ENCODE results near the gene PRKCG.

The PRKCG gene

DNA sequence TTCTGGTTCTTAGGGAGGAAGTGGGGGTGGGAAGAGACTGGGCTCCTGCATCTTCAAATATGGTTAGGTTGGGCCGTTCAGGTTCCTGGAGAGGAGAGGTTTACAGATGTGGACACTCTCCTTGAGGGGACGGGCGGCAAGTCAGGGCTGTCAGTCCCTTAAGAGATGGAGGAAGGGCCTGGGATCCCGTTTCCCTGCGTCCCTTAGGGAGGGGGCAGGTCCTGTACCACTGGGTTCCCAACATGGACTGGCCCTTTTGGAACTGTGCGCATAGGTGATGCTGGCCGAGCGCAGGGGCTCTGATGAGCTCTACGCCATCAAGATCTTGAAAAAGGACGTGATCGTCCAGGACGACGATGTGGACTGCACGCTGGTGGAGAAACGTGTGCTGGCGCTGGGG lies 16.2 kb downstream of the PRKCG start:
- DNase-seq (ENCODE audit: low read depth, low spot score): no peak

DNA sequence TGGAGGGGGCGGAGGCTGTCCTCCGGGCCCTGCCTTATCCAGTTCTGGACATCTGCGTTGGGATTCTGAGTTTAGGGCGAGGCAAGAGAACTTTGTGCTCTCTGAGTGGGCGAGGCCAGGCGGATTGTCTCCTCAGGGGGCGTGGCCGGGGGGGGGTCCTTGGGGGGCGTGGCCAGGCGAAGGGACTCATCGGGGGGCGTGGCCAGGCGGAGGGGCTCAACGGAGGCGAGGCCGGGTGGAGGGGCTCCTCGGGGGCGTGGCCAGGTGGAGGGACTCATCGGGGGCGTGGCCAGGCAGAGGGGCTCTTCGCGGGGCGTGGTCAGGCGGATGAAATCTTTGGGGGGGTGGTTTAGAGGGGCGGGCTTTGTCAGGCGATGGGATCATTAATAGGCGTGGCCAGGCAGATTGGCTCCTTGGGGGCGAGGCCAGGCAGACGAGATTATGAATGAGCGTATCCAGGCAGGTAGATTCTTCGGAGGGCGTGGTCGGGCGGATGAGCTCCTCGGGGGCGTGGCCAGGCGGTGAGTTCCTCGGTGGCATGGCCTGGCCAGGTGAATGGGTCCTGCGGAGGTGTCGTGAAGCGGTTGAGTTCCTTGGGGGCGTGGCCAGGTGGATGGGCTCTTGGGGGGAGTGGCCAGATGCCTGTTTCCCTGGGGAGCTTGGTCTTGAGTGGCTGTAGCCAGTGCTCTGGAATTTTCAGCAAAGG lies 16.8 kb downstream of the PRKCG start:
- no peak for DNase-seq (ENCODE audit: low read depth, low spot score)

DNA sequence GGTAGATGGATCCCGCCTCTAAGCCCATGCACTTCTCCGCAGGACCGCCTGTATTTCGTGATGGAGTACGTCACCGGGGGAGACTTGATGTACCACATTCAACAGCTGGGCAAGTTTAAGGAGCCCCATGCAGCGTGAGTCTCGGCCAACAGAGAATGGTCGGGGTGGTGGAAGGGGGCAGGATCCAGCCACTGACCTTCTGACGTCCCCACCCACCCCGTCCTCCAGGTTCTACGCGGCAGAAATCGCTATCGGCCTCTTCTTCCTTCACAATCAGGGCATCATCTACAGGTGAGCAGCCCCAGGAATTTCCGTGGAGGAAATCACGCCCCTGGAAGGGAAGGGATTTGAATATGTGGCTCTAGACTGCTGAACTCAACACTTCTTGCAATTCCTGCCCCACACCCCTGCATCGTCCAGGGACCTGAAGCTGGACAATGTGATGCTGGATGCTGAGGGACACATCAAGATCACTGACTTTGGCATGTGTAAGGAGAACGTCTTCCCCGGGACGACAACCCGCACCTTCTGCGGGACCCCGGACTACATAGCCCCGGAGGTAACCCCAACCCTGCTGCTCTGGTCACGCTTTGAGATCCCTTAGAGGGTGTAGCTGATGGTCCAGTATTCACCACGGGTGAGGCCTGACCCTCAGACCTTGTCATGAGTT lies 18.3 kb downstream of the PRKCG start:
- DNase-seq (ENCODE audit: low read depth, low spot score): no peak

DNA sequence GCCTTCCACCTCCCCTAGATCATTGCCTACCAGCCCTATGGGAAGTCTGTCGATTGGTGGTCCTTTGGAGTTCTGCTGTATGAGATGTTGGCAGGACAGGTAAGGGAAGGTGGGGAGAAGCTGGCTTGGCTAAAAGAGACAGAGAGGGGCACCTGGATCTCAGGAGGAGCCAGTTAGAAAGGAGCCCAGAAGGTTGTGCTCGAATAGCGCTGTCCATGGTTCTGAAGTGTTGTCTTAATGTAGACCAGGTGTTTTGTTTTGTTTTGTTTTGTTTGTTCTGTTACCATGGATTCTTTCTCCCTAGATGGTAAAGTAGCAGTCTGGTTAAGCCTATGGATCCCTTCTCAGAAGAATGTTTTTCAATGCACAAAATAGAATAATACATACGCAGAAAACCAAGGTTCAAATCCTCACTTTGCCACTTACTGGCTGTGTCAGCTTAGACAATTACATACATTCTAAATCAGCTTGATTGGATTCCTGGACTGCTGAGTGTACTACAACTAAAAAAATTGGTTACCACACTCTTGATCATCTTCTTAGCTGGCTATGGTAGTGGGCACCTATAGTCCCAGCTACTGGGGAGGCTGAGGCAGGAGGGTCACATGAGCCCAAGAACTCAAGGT lies 21.2 kb downstream of the PRKCG start:
- DNase-seq (ENCODE audit: low read depth, low spot score): peak; percentile 70

DNA sequence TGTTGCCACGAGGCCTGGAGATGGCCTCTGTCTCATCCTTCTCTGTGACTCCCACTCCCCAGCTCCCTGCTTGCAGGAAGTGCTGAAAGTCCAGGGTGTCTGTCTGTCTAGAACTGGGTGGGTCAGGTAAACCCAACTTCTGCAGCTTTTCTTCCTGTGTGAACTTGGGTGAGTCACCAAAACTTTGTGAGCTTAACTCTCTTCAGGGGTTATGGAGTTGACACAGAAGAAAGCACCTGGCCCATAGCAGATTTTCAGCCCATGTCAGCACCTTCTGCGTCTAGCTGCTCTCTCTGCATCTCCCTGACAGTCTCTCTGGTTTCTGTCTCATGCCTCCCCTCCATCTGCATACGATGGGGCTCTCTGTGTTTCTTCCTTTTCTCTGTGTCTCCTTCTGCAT lies 22.9 kb downstream of the PRKCG start:
- no peak for DNase-seq (ENCODE audit: low read depth, low spot score)

DNA sequence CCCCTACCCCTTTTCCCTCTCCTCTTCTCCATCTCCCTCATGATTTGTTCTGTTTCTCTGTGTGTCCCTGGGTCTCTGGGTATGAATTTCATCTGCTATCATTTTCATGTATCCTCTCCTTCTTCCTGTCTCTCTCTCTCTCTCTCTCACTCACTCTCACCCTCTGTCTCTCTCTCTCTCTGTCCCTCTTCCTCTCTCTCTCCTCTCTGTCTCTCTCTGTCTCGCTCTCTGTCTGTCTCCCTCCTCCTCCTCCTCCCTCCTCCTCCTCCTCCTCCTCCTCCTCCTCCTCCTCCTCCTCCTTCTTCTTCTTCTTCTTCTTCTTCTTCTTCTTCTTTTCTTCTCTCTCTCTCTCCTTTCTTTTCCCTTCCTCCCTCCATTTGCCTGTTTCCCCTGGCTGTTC lies 23.8 kb downstream of the PRKCG start:
- no peak for DNase-seq (ENCODE audit: low read depth, low spot score)

DNA sequence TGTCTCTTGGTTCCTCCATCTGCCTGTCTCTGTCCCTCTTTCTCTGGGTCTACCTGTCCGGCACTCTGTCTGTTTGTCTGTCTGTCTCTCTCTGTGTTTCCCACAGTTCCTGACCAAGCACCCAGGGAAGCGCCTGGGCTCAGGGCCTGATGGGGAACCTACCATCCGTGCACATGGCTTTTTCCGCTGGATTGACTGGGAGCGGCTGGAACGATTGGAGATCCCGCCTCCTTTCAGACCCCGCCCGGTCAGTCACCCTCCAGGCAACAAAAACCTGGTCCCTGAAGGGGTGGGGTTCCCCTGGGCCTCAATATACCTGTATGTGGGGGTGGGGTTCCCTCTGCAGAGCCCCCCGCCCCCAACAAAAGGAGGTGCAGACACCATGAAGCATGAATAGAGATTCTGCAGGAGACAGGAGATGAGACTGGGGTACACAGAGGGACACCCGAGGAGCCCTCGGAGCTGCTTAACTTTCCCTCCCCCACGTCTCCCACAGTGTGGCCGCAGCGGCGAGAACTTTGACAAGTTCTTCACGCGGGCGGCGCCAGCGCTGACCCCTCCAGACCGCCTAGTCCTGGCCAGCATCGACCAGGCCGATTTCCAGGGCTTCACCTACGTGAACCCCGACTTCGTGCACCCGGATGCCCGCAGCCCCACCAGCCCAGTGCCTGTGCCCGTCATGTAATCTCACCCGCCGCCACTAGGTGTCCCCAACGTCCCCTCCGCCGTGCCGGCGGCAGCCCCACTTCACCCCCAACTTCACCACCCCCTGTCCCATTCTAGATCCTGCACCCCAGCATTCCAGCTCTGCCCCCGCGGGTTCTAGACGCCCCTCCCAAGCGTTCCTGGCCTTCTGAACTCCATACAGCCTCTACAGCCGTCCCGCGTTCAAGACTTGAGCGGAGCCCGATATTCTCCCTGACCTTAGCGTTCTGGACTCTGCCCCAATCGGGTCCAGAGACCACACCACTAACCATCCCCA lies 24.5 kb downstream of the PRKCG start:
- peak; percentile 56 for DNase-seq (ENCODE audit: low read depth, low spot score)

DNA sequence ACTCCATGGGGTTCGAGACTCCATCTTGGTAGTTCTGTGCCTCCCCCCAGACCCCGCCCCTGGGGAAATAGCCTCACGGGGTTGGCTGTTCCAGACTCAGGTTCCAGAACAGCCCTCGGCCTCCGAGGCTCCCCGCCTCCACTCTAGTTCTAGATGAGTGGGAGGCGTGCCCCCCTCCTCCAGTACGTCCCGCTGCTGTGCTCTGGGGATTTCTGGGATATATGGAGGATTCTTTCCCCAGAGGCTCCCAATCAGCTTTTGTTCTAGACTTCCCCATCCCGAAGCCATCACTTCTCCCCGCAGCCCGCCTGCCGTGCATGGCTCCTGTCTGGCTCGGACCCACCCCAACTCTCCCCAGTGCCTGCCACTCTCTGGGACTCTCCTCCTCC lies 25.2 kb downstream of the PRKCG start:
- DNase-seq (ENCODE audit: low read depth, low spot score): no peak

DNA sequence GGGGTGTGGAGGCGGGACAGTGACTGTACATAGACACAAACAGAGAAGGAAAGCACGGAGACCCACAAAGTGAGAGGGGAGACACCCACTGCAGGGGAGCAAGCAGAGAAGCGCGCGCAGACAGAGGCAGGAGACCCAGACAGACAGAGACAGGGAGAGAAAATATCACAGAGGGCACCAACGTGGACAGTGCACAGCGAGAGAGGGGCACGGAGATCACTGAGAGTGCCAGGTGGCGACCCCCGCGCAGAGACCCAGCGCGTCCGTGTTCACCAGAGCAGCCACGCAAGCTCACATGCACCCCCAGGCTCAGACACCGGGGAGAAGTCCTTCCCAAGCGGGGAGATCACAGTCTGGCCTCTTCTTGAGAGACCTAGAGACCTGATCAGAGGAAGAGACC lies 25.7 kb downstream of the PRKCG start:
- no peak for DNase-seq (ENCODE audit: low read depth, low spot score)

DNA sequence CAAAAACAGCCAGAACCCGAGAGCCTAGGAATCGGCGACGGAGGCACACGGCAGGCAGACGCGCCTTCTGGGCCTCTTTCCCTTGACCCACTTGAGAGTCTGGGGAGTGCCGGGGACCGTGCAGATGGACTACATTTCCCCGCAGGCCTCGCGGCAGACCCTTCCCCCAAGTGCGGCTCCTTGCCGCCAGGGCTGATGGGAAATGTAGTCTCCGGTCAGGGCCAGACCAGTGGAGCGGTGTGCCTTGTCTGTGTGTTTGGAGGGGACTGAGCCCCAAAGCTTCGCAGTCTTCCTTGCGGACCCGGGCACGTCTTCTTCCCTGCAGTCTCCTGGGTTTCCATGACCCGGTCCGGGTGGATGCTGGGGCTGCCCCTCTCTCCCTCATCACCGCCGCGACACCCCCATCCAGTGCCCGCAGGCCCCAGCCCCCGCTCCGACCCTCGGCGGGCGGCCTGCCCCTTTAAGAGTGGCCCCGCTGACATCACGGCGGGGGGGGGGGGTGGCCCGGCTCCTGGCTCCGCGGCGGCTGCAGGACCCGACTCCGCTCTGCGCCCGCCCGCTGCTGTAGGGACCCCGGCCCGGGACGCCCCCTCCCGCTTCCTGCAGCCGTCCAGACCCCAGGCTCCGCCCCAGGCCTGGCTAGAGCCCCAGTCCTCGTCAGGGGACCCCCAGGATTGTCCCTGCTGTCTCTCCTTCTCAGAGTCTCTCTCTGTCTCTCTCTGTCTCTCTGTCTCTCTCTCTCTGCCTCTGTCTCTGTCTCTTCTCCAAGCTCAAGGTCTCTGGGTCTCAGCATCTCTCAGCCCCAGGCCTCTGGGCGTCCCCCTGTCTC lies 26.3 kb downstream of the PRKCG start:
- peak; percentile 76 for DNase-seq (ENCODE audit: low read depth, low spot score)

DNA sequence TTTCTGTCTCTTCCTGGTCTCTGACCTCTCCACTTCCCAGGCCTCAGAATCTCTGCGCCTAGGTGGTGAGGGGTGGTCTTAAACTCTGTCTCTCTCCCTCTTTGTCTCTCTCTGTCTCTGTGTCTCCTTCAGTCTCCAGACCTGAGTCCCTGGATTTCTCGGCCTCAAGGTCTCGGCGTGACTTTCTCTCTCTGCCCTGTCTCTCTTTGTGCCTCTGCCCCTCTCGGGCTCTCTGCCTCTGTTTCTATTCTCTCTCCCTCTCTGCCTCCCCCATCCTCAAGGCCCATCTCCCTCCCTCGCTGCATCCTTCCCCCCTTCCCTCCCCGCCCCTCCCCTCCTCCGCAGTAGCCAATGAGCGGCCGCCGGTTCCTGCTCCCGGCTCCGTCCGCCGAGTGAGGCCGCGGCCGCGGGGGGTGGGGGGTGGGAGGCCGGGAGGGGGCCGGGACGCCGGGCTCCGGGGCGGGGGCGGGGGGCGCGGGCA lies 27.0 kb downstream of the PRKCG start, which contains the start of gene CACNG7:
CACNG7 (plus strand) TSS at position 344 of the 481 bp plus-strand sequence. CDS start 3,554 bp downstream, outside the sequence.
- DNase-seq (ENCODE audit: low read depth, low spot score): peak; percentile 62

DNA sequence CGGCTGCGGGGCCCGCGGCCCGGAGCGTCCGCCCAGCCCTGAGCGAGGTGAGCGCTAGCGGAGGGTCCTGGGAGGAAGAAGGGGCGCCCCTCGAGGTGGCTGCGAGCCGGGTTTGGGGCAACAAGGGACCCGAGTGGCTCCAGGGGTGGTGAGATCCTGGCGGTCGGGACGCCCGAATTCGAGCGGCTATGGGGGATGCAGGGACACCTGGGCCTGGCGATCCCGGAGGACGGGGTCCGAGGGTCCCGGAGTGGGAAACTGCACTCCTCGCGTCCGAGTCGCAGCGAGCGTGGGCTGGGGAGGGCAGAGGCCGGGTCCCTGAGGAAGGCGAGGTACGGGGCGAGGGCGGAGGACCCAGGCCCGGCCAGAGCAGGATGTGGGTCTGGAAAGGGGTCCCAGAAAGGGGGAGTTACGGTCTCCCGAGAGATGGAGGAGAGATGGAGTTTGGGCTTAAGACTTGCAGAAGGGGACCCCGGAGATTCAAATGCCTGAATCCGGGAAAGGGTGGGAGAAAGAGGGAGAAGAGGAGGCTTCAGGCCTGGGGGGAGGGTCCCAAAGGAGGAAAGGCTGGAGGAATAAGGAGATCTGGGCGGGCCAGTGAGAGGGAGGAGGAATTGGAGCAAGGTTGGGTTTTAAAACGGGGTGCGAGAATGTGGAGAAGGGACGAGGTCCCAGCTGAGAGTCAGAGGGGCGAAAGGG lies 27.6 kb downstream of the PRKCG start:
- peak; percentile 14 for DNase-seq (ENCODE audit: low read depth, low spot score)

DNA sequence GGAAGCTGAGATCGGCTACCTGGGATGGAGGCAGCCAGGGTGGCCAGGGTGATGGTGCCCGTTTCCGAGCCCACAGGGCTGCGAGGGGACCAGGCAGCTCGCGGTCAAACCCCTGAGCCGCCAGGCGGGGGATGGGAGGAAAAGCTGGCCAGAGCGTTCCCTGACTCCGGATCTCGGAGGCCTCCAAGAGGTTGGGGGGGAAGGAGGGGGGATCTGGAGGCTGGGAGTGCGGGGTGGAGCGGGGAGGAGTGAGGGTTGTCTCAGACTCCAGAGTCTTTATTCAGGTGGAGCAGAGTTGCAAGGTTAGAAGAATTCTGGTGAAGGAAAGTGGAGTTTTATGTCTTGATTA lies 28.1 kb downstream of the PRKCG start:
- DNase-seq (ENCODE audit: low read depth, low spot score): peak; percentile 39

DNA sequence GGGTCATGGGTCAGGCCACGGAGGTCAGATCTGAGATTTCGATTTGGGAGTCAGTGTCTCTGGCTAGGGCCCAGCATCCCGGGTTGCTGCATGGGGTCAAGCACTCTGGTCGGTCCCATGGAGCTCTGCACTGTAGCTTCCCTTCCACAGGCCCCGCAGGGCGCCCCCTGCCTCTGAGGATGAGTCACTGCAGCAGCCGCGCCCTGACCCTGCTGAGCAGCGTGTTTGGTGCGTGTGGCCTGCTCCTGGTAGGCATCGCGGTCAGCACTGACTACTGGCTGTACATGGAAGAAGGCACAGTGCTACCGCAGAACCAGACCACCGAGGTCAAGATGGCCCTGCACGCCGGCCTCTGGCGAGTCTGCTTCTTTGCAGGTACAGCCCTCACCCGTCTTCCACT lies 30.7 kb downstream of the PRKCG start:
- no peak for DNase-seq (ENCODE audit: low read depth, low spot score)

DNA sequence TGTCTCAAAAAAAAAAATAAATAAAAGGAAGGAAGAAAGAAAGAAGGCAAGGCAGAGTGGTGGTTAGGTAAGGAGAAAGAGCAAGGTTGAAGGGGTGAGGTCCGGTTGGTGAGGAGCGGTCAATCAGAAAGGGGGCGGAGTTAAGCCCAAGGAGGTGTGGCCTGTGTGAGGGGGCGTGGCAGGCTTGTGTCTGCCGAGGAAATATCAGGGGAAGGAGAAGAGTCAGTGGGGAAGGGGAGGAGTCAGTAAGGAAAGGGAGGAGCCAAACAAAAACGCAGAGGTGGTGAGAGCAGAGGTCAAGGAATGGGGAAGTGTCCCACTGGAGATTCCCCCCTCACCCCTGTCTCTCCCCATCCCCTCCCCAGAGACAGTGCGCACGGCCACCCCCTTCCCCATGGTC lies 33.0 kb downstream of the PRKCG start:
- no peak for DNase-seq (ENCODE audit: low read depth, low spot score)

DNA sequence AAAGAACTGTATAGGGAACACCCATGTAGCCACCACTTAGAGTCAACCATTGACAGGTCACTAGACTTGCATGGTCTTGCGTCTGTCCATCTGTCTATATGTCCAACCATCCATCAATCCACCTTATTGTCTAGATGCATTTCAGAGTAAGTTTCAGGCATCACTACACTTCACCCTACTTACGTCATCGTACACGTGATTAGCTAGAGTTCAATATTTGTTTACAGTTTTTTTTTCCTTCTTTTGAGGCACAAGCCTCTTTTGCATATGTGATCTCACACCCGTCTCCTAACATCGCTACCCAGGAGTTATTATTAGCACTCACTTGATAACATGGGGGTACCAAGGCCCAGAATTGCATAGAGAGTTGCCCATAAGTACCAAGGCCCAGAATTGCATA lies 34.0 kb downstream of the PRKCG start:
- no peak for DNase-seq (ENCODE audit: low read depth, low spot score)

DNA sequence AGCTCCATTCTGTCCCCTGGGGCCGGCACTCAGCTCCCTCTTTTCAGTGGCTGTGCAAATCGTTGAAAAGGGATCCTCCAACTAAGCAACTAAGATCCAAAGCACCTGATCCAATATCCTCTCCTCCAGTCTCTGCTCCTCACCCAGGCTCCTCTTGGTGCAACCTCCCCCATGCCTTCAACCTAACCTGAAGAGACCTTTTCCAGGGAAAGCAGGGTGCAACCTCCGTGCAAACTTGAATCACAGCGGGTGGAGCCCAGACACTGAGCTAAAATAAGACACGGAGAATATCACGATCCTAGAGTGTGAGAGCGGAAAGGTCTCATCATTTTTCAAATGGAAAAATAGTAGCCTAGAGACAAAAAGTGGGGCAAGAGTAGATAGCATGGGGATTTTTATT lies 35.4 kb downstream of the PRKCG start:
- no peak for DNase-seq (ENCODE audit: low read depth, low spot score)

DNA sequence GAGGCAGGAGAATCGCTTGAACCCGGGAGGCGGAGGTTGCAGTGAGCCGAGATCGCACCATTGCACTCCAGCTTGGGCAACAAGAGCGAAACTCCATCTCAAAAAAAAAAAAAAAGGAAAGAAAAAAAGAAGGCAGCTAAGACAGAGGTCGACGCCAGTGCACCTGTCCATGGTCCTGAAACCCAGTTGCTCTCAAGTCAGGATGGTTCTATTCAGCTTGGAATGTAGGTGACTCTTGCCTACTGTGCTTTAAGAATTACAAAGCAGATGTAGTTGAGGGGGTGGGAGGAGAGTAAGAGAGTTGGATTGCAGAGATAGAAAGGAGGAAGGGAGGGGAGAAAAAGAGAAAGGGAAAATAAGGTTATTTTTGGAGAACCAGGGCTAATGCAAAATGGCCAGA lies 45.7 kb downstream of the PRKCG start:
- DNase-seq (ENCODE audit: low read depth, low spot score): peak; percentile 84

DNA sequence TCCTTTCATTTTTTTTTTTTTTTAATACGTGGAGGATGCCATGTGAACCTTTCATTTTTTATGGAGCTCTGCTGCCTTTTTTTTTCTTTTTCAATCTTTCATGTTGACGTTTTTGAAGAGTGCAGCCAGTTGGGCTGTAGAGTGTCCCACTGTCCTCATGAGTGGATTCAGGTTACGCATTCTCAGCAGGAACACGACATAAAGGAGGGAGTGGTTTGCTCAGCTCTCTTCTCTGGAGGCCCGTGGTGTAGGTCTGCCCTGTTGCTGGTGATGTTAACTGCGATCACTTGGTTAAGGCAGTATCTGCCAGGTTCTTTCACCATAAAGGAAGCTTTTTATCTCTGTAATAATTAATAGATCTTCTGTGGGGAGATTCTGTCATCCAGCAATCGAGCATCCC lies 54.0 kb downstream of the PRKCG start:
- no peak for DNase-seq (ENCODE audit: low read depth, low spot score)
